ENCODE data around the gene P2RY11. TPM values are rescaled to one million over a fixed set of nuclear protein-coding genes. Genes with fewer than 3 reads are reported as not detected.

Gene P2RY11
- total RNA-seq, 2 donors from 2014 or later: 4.5 to 11.6 TPM

- no peak for ATAC-seq (ENCODE audit: insufficient number of reproducible peaks, low FRiP score, low read depth)
- peaks cover 28 to 32% of the 10 kb centered on the region in 2 donors for H3K4me1 ChIP-seq (ENCODE audit: control insufficient read depth in 1 of 2, low read depth in 2 of 2)
- TF ChIP-seq CTCF (IDR thresholded peaks at IDR 0.05): no peak
- H3K27ac ChIP-seq: no peak overlapping the region
- no peaks in the 10 kb centered on the region for H3K9me3 ChIP-seq
- no peak for DNase-seq (ENCODE audit: low spot score)
- H3K36me3 ChIP-seq: peaks cover 31% of the 10 kb centered on the region
- H3K27me3 ChIP-seq (replicated peaks; ENCODE audit: insufficient read depth): no peaks in the 10 kb centered on the region
- H3K4me3 ChIP-seq: no peak overlapping the region
Measured at GRCh38 chr19:10116866-10117616, 5.5 kb downstream of the P2RY11 start.

GRCh38 chr19:10118960-10119359, 7.5 kb downstream of the P2RY11 start:
- ATAC-seq (ENCODE audit: insufficient number of reproducible peaks, low FRiP score, low read depth): no peak
- H3K27me3 ChIP-seq (replicated peaks; ENCODE audit: insufficient read depth): no peaks in the 10 kb centered on the region
- H3K9me3 ChIP-seq: no peaks in the 10 kb centered on the region
- H3K27ac ChIP-seq: peak overlapping the region in 1 of 2 donors; percentile 88
- peaks cover 33 to 35% of the 10 kb centered on the region in 2 donors for H3K4me1 ChIP-seq (ENCODE audit: control insufficient read depth in 1 of 2, low read depth in 2 of 2)
- TF ChIP-seq CTCF (IDR thresholded peaks at IDR 0.05): no peak
- no peak for DNase-seq (ENCODE audit: low spot score)
- H3K4me3 ChIP-seq: peak overlapping the region; percentile 82
- peaks cover 31% of the 10 kb centered on the region for H3K36me3 ChIP-seq

- TF ChIP-seq CTCF (IDR thresholded peaks at IDR 0.05): no peak
- no peaks in the 10 kb centered on the region for H3K9me3 ChIP-seq
- H3K27me3 ChIP-seq (replicated peaks; ENCODE audit: insufficient read depth): no peaks in the 10 kb centered on the region
- peaks cover 21% of the 10 kb centered on the region for H3K36me3 ChIP-seq
- ATAC-seq (ENCODE audit: insufficient number of reproducible peaks, low FRiP score, low read depth) (no peak), DNase-seq (ENCODE audit: low spot score) (no peak)
- H3K4me3 ChIP-seq: peak overlapping the region; percentile 47
- peak overlapping the region; percentile 82 to 88 for H3K27ac ChIP-seq
- H3K4me1 ChIP-seq (ENCODE audit: control insufficient read depth in 1 of 2, low read depth in 2 of 2): peaks cover 33 to 35% of the 10 kb centered on the region in 2 donors
Measured at GRCh38 chr19:10120538-10121189, 9.2 kb downstream of the P2RY11 start.

GRCh38 chr19:10122045-10122444, 10.6 kb downstream of the P2RY11 start:
- Histone ChIP-seq H3K4me3 (no peak overlapping the region), H3K9me3 (no peaks in the 10 kb centered on the region), H3K27me3 (replicated peaks; ENCODE audit: insufficient read depth) (no peaks in the 10 kb centered on the region), H3K27ac (peak overlapping the region; percentile 82 to 88), H3K36me3 (peaks cover 8% of the 10 kb centered on the region), H3K4me1 (ENCODE audit: control insufficient read depth in 1 of 2, low read depth in 2 of 2) (peaks cover 33 to 35% of the 10 kb centered on the region in 2 donors)
- DNase-seq (ENCODE audit: low spot score): no peak
- ATAC-seq (ENCODE audit: insufficient number of reproducible peaks, low FRiP score, low read depth): peak; percentile 36
- no peak for TF ChIP-seq CTCF (IDR thresholded peaks at IDR 0.05)

- no peak for TF ChIP-seq CTCF (IDR thresholded peaks at IDR 0.05)
- H3K27ac ChIP-seq: no peak overlapping the region
- no peak for DNase-seq (ENCODE audit: low spot score)
Measured at GRCh38 chr19:10124429-10124828, 12.9 kb downstream of the P2RY11 start.

More at GRCh38 chr19:10124429-10124828, 12.9 kb downstream of the P2RY11 start:
- ATAC-seq (ENCODE audit: insufficient number of reproducible peaks, low FRiP score, low read depth): no peak
- Histone ChIP-seq H3K36me3 (no peaks in the 10 kb centered on the region), H3K27me3 (replicated peaks; ENCODE audit: insufficient read depth) (no peaks in the 10 kb centered on the region), H3K4me3 (no peak overlapping the region), H3K4me1 (ENCODE audit: control insufficient read depth in 1 of 2, low read depth in 2 of 2) (peaks cover 22 to 25% of the 10 kb centered on the region in 2 donors), H3K9me3 (no peaks in the 10 kb centered on the region)

Data from thoracic aorta (tissue), 2 donors.